ENCODE results near the gene PYY. TPM values are rescaled to one million over a fixed set of nuclear protein-coding genes. Genes with fewer than 3 reads are reported as not detected.
"Not testable (repeated sequence)": the region's sequence is repeated elsewhere in the genome, so short reads cannot be mapped to it uniquely, and the experiment has no call there.

PYY gene
- total and polyA plus RNA-seq, 7 donors: not detected

- no peak for ATAC-seq
- H3K4me1 ChIP-seq: no peaks in the 10 kb centered on the region
- H3K4me3 ChIP-seq: no peak overlapping the region
- 75 to 76% (median 76%) methylated on average over 4 of the region's 4 CpGs for WGBS, 3 donors
- no peak for TF ChIP-seq CTCF (IDR thresholded peaks at IDR 0.05)
- no peaks in the 10 kb centered on the region for H3K9me3 ChIP-seq
- no peaks in the 10 kb centered on the region for H3K36me3 ChIP-seq (ENCODE audit: insufficient read depth in 1 of 2, low read depth in 1 of 2)
- no peak overlapping the region for H3K27ac ChIP-seq
- DNase-seq: no peak
- peaks cover 0 to 8% (median 0%) of the 10 kb centered on the region in 3 donors for H3K27me3 ChIP-seq (ENCODE audit: insufficient read depth in 3 of 3, low read length in 2 of 3)
- intact Hi-C loops (cut with DNase I): no loop called here
These were observed 16.6 kb upstream of the PYY start for GRCh38 chr17:43970366-43970765.

- WGBS, 3 donors: 48 to 51% (median 49%) methylated on average over 9 of the region's 9 CpGs
- DNase-seq (no peak), ATAC-seq (no peak)
- Histone ChIP-seq H3K9me3 (no peaks in the 10 kb centered on the region), H3K36me3 (ENCODE audit: insufficient read depth in 1 of 2, low read depth in 1 of 2) (no peaks in the 10 kb centered on the region), H3K4me3 (no peak overlapping the region), H3K27ac (no peak overlapping the region), H3K27me3 (ENCODE audit: insufficient read depth in 3 of 3, low read length in 2 of 3) (no peaks in the 10 kb centered on the region), H3K4me1 (no peaks in the 10 kb centered on the region)
- intact Hi-C loops (cut with DNase I): no loop called here
- no peak for TF ChIP-seq CTCF (IDR thresholded peaks at IDR 0.05)
These were observed 13.6 kb upstream of the PYY start for GRCh38 chr17:43967251-43967875.

- Histone ChIP-seq H3K4me1 (no peaks in the 10 kb centered on the region), H3K27me3 (ENCODE audit: insufficient read depth in 3 of 3, low read length in 2 of 3) (peaks cover 0 to 3% (median 2%) of the 10 kb centered on the region in 3 donors), H3K36me3 (ENCODE audit: insufficient read depth in 1 of 2, low read depth in 1 of 2) (no peaks in the 10 kb centered on the region), H3K27ac (no peak overlapping the region), H3K4me3 (no peak overlapping the region), H3K9me3 (no peaks in the 10 kb centered on the region)
- intact Hi-C loops (cut with DNase I): no loop called here
- no peak for TF ChIP-seq CTCF (IDR thresholded peaks at IDR 0.05)
- DNase-seq (no peak), ATAC-seq (no peak)
- WGBS, 3 donors: 59 to 69% (median 66%) methylated on average over 3 of the region's 3 CpGs
These were observed 12.5 kb upstream of the PYY start for GRCh38 chr17:43966276-43966675.

- 44 to 58% (median 49%) methylated on average over 7 of the region's 7 CpGs for WGBS, 3 donors
- DNase-seq (no peak), ATAC-seq (no peak)
- no peaks in the 10 kb centered on the region for H3K36me3 ChIP-seq (ENCODE audit: insufficient read depth in 1 of 2, low read depth in 1 of 2)
- intact Hi-C loops (cut with DNase I): no loop called here
- no peak for TF ChIP-seq CTCF (IDR thresholded peaks at IDR 0.05)
- H3K27me3 ChIP-seq (ENCODE audit: insufficient read depth in 3 of 3, low read length in 2 of 3): peaks cover 2 to 7% (median 3%) of the 10 kb centered on the region in 3 donors
- H3K4me3 ChIP-seq: no peak overlapping the region
- no peaks in the 10 kb centered on the region for H3K9me3 ChIP-seq
- H3K4me1 ChIP-seq: no peaks in the 10 kb centered on the region
- no peak overlapping the region for H3K27ac ChIP-seq
These were observed 8.7 kb upstream of the PYY start for GRCh38 chr17:43962479-43962878.

GRCh38 chr17:43961954-43962353, 8.2 kb upstream of the PYY start:
- ATAC-seq (no peak), DNase-seq (no peak)
- Histone ChIP-seq H3K36me3 (ENCODE audit: insufficient read depth in 1 of 2, low read depth in 1 of 2) (no peaks in the 10 kb centered on the region), H3K27ac (no peak overlapping the region), H3K4me3 (no peak overlapping the region), H3K4me1 (no peaks in the 10 kb centered on the region), H3K9me3 (no peaks in the 10 kb centered on the region), H3K27me3 (ENCODE audit: insufficient read depth in 3 of 3, low read length in 2 of 3) (peaks cover 2 to 7% (median 3%) of the 10 kb centered on the region in 3 donors)
- TF ChIP-seq CTCF (IDR thresholded peaks at IDR 0.05): no peak
- WGBS, 3 donors: 73 to 83% (median 74%) methylated on average over 2 of the region's 2 CpGs
- intact Hi-C loops (cut with DNase I): no loop called here

GRCh38 chr17:43961292-43961691, 7.6 kb upstream of the PYY start:
- H3K36me3 ChIP-seq (ENCODE audit: insufficient read depth in 1 of 2, low read depth in 1 of 2); intact Hi-C loops (cut with DNase I); DNase-seq; H3K4me1 ChIP-seq; H3K27ac ChIP-seq; ATAC-seq; H3K4me3 ChIP-seq; H3K27me3 ChIP-seq (ENCODE audit: insufficient read depth in 3 of 3, low read length in 2 of 3); H3K9me3 ChIP-seq: not testable (repeated sequence)
- 87 to 92% (median 90%) methylated on average over 6 of the region's 6 CpGs for WGBS, 3 donors

Data from psoas muscle (tissue), 8 donors.